SK-MEL-5 (cell line): Measurements from ENCODE around the gene SPG11. TPM values are rescaled to one million over a fixed set of nuclear protein-coding genes. Genes with fewer than 3 reads are reported as not detected.
"Not testable (repeated sequence)": the region's sequence is repeated elsewhere in the genome, so short reads cannot be mapped to it uniquely, and the experiment has no call there.

Experiments
- DNase-seq: peaks from one replicate; pipeline ENCODE4 v3.0.0-alpha.2; 2016; ENCODE audit warnings: low read depth, low spot score
- in situ Hi-C: cut with HindIII; loops from 2 replicates; pipeline ENCODE4 v1.10.0; 2016; ENCODE audit warnings: low sequenced_read_pairs, high pct_unique_total_duplicates, low pct_unique_long_range_greater_than_20kb
- polyA plus RNA-seq, 2 experiments: library from polyadenylated mRNA; depleted of rRNA; stranded (reverse); fragments of >200 nt; gene quantifications; 2 replicates each; pipeline ENCODE4 v1.2.3, GENCODE V29; 2015
- total RNA-seq: library from RNA; depleted of rRNA; stranded (reverse); fragments of >200 nt; shearing (Covaris generic); gene quantifications from 2 replicates; pipeline ENCODE4 v1.2.3, GENCODE V29; 2014; rRNA removed

The SPG11 gene, protein sequence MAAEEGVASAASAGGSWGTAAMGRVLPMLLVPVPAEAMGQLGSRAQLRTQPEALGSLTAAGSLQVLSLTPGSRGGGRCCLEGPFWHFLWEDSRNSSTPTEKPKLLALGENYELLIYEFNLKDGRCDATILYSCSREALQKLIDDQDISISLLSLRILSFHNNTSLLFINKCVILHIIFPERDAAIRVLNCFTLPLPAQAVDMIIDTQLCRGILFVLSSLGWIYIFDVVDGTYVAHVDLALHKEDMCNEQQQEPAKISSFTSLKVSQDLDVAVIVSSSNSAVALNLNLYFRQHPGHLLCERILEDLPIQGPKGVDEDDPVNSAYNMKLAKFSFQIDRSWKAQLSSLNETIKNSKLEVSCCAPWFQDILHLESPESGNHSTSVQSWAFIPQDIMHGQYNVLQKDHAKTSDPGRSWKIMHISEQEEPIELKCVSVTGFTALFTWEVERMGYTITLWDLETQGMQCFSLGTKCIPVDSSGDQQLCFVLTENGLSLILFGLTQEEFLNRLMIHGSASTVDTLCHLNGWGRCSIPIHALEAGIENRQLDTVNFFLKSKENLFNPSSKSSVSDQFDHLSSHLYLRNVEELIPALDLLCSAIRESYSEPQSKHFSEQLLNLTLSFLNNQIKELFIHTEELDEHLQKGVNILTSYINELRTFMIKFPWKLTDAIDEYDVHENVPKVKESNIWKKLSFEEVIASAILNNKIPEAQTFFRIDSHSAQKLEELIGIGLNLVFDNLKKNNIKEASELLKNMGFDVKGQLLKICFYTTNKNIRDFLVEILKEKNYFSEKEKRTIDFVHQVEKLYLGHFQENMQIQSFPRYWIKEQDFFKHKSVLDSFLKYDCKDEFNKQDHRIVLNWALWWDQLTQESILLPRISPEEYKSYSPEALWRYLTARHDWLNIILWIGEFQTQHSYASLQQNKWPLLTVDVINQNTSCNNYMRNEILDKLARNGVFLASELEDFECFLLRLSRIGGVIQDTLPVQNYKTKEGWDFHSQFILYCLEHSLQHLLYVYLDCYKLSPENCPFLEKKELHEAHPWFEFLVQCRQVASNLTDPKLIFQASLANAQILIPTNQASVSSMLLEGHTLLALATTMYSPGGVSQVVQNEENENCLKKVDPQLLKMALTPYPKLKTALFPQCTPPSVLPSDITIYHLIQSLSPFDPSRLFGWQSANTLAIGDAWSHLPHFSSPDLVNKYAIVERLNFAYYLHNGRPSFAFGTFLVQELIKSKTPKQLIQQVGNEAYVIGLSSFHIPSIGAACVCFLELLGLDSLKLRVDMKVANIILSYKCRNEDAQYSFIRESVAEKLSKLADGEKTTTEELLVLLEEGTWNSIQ (N-terminal part only)
- total RNA-seq: 43.0 and 48.3 TPM in 2 replicates
- polyA plus RNA-seq (2015; cell fraction: cytosol; rRNA removed): 37.9 and 64.5 TPM in 2 replicates
- 117 and 157 TPM in 2 replicates for polyA plus RNA-seq (2015; cell fraction: nucleus; rRNA removed)

DNA sequence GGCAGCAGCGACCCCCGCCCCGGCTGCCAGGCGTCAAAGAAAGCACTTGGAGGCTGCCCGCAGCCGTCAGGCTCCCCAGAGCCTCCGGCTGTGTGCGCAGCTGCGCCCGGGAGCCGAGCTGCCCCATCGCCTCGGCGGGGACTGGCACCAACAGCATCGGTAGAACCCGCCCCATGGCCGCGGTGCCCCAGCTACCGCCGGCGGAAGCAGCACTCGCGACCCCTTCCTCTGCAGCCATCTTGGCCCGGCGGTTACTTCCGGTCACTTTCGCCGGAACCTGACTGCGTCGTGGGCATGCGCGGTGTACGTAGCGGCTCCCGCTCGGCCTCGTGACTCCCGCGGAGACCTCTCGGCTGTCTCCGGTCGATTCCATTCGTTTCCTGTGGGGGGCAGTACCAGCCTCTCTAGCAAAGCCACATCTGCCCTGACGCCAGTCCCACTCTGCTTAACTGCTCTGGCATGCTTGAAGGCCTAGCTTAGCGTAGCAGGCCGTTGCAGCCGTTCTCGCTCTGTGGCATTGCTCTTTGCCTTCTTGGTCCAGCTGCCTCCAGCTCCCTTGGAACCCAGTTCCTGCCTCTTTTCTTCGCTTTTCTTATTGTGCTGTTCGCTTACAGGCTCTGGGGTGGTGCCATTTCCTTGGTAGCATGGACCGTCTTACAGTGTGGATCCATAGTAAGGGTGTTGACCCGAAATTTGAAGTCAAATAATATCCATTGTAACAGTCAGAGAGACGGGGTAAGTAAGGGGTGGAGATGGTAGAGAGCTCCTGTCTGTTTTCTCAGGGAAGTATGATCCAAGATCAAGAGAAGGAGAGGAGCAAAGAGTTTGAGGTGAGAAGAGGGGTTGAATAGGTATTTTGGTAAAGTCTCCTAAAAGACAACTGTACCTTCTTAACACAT, at the start of gene SPG11:
TSS of gene SPG11 (minus strand) at position 253 of the 899 bp plus-strand sequence. CDS start at position 238, 15 bp downstream.
- in situ Hi-C loops: no loop called here

DNA sequence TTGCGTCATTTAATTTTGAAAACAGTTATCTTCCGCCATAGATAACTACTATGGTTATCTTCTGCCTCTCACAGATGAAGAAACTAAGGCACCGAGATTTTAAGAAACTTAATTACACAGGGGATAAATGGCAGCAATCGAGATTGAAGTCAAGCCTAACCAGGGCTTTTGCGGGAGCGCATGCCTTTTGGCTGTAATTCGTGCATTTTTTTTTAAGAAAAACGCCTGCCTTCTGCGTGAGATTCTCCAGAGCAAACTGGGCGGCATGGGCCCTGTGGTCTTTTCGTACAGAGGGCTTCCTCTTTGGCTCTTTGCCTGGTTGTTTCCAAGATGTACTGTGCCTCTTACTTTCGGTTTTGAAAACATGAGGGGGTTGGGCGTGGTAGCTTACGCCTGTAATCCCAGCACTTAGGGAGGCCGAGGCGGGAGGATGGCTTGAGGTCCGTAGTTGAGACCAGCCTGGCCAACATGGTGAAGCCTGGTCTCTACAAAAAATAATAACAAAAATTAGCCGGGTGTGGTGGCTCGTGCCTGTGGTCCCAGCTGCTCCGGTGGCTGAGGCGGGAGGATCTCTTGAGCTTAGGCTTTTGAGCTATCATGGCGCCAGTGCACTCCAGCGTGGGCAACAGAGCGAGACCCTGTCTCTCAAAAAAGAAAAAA, 49.0 kb upstream of the SPG11 start:
- DNase-seq: peak; percentile 81

More for the DNA sequence above, at the start of gene SPG11:
- DNase-seq: peak; percentile 98

DNA sequence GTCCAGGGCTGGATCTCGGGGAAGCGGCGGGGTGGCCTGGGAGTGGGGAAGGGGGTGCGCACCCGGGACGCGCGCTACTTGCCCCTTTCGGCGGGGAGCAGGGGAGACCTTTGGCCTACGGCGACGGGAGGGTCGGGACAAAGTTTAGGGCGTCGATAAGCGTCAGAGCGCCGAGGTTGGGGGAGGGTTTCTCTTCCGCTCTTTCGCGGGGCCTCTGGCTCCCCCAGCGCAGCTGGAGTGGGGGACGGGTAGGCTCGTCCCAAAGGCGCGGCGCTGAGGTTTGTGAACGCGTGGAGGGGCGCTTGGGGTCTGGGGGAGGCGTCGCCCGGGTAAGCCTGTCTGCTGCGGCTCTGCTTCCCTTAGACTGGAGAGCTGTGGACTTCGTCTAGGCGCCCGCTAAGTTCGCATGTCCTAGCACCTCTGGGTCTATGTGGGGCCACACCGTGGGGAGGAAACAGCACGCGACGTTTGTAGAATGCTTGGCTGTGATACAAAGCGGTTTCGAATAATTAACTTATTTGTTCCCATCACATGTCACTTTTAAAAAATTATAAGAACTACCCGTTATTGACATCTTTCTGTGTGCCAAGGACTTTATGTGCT, 48.4 kb upstream of the SPG11 start:
- peak; percentile 24 for DNase-seq
- in situ Hi-C loops: no loop called here

More for the DNA sequence above, 49.0 kb upstream of the SPG11 start:
- in situ Hi-C loops: no loop called here

DNA sequence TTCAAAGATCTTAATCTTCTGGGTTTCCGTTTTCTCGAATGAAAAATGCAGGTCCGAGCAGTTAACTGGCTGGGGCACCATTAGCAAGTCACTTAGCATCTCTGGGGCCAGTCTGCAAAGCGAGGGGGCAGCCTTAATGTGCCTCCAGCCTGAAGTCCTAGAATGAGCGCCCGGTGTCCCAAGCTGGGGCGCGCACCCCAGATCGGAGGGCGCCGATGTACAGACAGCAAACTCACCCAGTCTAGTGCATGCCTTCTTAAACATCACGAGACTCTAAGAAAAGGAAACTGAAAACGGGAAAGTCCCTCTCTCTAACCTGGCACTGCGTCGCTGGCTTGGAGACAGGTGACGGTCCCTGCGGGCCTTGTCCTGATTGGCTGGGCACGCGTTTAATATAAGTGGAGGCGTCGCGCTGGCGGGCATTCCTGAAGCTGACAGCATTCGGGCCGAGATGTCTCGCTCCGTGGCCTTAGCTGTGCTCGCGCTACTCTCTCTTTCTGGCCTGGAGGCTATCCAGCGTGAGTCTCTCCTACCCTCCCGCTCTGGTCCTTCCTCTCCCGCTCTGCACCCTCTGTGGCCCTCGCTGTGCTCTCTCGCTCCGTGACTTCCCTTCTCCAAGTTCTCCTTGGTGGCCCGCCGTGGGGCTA, 47.8 kb upstream of the SPG11 start, which contains the start of the genes B2M and PATL2:
TSS of gene B2M (plus strand) at position 422 of the 647 bp plus-strand sequence. CDS start at position 452, 30 bp downstream.
TSS of gene PATL2 (minus strand) at position 228 of the 647 bp plus-strand sequence. CDS start 34,833 bp downstream, outside the sequence.
- in situ Hi-C loops: no loop called here

DNA sequence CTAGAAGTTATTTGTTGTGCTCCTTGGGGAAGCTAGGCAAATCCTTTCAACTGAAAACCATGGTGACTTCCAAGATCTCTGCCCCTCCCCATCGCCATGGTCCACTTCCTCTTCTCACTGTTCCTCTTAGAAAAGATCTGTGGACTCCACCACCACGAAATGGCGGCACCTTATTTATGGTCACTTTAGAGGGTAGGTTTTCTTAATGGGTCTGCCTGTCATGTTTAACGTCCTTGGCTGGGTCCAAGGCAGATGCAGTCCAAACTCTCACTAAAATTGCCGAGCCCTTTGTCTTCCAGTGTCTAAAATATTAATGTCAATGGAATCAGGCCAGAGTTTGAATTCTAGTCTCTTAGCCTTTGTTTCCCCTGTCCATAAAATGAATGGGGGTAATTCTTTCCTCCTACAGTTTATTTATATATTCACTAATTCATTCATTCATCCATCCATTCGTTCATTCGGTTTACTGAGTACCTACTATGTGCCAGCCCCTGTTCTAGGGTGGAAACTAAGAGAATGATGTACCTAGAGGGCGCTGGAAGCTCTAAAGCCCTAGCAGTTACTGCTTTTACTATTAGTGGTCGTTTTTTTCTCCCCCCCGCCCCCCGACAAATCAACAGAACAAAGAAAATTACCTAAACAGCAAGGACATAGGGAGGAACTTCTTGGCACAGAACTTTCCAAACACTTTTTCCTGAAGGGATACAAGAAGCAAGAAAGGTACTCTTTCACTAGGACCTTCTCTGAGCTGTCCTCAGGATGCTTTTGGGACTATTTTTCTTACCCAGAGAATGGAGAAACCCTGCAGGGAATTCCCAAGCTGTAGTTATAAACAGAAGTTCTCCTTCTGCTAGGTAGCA, 47.0 kb upstream of the SPG11 start:
- peak; percentile 54 for DNase-seq
- in situ Hi-C loops: no loop called here

More for the DNA sequence above, 47.8 kb upstream of the SPG11 start, which contains the start of the genes B2M and PATL2:
- peak; percentile 96 for DNase-seq

DNA sequence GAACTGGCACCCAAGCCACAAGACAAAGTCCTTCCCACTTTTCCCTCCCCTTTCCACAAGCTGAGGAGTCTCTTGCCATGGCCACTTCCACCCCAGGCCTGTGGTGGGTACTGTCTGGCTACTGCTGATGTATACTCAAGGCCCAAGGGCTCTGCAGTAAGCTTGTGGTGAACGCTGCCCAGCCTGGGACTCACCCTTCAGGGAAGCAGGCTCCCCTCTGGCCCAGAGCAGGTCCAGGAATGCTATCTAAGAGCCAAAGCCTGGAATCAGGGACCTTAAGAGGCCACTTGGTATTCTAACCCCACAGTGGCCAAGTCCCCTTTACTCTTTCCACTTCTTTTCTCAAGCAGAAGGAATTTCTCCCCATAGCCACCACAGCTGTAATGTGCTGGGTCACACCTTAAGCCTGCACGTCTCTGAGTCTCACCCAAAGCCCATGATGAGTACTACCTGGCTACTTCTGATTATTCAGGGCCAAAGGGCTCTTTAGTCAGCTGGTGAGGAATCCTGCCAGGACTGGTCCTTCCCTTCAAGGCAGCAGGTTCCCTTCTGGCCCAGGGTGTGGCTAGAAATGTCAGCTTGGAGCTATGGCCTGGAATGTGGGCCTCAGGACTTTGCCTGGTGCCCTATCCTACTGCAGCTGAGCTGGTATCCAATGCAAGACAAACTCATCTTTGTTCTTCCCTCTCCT, 43.6 kb upstream of the SPG11 start:
- no peak for DNase-seq
- in situ Hi-C loops: no loop called here

DNA sequence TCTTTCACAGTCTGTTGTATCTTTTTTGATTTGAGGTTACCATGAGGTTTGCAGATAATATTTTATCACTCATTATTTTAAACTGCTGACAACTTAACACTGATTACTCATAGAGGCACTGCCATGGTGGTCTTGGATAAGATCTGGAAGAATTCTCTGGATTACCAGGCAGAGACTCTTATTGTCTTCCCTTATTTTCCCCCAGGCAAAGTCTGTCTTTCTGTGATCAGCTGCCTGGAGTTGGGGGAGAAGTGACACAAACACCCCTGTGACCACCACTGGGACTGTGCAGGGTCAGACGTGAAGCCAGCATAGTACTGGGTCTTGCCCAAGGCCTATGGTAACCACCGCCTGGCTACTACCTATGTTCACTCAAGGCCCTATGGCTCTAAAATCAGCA, 42.9 kb upstream of the SPG11 start:
- DNase-seq: no peak
- in situ Hi-C loops: no loop called here

DNA sequence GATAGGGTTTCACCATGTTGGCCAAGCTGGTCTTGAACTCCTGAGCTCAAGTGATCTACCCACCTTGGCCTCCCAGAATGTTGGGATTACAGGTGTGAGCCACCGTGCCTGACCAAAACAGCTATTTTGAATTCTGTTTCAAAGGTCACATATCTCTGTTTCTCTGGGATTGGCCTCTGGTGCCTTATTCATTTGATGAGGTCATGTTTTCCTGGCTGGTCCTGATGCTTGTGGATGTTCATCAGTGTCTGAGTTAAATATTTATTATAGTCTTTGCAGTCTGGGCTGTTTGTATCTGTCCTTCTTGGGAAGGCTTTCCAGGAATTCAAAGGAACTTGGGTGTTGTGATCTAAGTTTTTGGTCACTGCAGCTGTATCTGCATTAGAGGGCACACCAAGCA, 42.5 kb upstream of the SPG11 start:
- DNase-seq: no peak

DNA sequence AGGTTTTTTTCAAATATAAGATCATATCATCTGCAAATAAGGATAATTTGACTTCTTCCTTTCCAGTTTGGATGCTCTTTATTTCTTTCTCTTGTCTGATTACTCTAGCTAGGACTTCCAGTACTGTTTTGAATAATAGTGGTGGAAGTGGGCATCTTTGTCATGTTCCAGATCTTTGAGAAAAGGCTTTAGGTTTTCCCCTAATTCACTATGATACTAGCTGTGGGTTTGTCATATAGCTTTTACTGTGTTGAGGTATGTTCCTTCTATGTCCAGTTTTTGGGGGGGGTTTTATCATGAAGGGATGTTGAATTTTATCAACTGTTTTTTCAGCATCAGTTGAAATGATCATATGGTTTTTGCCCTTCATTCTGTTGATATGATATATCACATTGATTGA, 37.2 kb upstream of the SPG11 start:
- in situ Hi-C loops, DNase-seq: not testable (repeated sequence)

More for the DNA sequence above, 42.5 kb upstream of the SPG11 start:
- in situ Hi-C loops: no loop called here

DNA sequence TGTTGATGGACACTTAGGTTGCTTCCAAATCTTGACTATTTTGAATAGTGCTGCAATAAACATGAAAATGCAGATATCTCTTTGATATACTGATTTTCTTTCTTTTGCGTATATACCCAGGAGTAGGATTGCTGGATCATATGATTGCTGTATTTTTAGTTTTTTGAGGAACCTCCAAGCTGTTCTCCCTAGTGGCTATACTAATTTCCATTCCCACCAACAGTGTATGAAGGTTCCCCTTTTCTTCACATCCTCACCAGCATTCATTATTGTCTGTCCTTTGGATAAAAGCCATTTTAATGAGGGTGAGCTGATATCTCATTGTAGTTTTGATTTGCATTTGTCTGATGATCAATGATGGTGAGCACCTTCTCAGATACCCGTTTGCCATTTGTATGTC, 35.2 kb upstream of the SPG11 start:
- in situ Hi-C loops: no loop called here
- DNase-seq: no peak

DNA sequence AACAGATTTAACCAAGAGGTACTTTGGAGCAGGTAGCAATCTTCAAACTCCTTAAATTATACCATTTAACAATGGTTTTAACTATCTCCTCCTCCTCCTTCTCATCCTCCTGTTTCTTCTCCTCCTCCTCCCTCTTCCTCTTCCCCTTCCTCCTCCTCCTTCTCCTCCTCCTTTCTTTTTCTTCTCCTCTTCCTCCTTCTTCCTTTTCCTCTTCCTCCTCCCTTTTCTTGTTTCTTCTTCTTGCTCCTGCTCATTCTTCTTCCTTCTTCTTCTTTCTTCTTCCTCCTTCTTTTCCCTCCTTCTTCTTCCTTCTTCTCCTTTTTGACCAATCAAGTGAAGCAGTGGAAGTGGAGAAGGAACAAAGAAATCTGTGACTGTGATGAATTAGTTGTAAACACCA, 33.6 kb upstream of the SPG11 start:
- DNase-seq: no peak
- in situ Hi-C loops: no loop called here

DNA sequence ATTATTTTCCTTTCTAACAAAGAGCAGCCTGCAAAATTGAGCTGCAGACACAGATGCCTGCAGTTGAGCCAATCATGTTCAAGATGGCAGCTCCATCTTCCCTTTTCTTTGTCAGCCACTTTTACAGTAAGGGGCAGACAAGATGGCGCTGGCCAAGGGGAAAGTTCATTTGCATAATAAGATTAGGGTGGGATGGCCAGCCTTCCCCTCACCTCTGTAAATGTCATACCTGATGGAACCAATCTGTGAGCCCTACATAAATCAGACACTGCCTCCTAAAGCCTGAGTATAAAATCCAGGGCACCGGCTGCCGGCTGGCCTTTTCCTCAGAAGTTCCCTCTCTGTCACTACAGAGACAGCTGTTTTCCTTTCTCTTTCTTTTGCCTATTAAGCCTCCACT, 31.8 kb upstream of the SPG11 start:
- DNase-seq: no peak
- in situ Hi-C loops: no loop called here

DNA sequence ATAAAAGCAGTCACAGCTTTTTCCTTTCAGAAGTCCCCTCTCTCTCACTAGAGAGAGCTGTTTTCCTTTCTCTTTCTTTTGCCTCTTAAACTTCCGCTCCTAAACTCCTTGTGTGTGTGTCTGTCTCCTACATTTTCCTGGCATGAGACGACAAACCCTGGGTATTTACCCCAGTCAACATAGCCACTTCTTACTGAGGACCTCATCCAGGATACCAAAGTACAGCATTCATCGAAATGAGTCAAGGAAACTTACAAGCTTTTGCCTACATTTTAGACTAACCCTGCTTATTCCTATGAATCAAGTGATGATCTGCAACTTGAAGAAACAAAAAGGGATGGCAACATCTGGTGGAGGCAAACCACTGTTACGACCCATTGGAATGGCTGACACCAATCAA, 31.0 kb upstream of the SPG11 start:
- DNase-seq: no peak
- in situ Hi-C loops: no loop called here

DNA sequence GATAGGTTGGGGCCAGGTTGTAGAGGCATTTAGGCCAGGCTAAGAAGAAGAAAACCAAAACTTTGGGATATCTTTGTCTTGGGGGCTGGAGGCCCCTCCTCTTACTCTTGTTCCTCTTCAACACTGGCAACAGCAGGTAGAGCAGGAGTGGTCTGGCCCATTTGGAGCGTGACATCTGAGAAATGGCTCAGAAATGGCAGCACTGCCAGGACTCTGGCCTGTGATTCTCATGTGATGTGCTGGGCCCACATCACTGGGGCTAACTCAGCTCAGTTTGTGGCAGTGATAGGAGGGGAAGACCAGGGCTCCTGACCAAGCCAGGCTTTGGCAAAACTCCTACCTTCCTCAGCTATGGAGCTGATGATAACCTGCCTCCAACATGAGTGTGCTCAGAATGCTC, 29.2 kb upstream of the SPG11 start:
- DNase-seq: no peak
- in situ Hi-C loops: no loop called here
